GM18858 (cell line): ENCODE measurements around the gene PRKN.

ENCODE experiments used
- ATAC-seq: cut with Tn5 transposase; IDR thresholded peaks from one replicate; pipeline ENCODE4 v1.9.1; 2021; ENCODE audit not compliant: unreplicated experiment

Gene PRKN

DNA sequence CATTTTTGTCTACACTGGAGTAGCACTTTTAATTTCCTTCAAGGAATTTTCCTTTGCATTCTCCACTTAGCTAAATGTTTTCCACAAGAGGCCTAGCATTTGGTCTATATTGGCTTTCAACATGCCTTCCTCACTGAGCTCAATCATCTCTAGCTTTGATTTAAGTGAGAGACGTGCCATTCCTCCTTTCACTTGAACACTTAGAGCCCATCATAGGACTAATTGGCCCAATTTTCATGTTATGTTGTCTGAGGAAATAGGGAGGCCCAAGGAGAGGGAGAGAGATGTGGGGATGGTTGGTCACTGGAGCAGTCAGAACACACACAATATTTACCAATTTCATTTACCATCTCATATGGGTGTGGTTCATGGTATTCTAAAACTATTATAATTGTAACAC, 645.0 kb downstream of the PRKN start:
- no peak for ATAC-seq

DNA sequence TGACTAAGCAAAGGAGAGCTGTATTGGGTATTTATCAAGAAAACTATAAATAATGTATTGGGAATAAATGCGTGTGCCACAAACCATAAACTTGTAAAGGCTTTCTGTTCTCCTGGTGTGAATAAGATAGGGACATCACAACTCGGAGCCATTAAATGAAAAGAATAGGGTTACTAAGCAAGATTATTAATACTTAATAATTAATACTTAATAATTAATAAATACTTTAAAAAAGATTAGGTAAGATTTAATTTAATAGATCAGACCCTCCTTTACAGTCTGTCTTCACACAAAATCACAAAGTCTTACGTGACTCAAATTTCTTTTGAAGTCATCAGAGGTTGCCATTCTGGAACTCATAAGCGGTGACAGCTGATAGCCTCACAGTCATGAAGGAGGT, 648.9 kb downstream of the PRKN start:
- no peak for ATAC-seq

DNA sequence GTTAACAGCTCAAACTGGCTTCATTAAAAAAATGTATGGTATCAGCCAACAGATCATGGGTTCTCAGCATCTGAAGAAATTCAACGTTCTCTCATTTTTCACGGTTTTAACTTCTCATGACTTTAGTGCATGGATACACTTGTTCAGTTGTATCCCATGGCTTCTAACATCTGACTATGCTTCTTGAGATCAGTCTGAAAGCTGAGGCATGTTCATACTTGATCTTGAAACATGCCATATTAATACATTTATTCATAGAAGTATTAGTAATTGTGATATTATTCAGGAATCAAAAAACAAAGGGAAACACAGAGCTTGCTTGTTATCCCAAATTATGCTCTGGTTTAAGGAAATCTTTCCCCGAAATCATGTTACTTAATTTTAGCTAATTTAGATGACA, 649.4 kb downstream of the PRKN start:
- no peak for ATAC-seq

DNA sequence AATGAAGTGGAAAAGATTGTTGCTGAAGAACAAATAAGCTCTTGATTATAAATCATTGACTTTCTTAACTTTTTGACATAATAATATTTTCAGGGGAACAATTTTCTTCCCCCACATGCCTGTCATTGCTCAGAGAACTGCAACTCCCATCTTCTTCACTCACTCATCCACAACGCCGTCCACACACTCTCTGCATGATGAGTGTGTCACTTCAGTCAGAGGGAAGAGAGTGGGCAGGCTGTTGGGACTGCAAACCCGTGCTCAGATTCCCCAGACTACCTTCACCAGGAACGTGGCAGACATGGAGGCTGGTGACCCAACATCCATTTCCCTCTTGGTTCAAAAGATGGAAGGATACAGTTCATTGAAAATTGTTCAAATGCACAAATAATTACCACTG, 650.8 kb downstream of the PRKN start:
- ATAC-seq = no peak

DNA sequence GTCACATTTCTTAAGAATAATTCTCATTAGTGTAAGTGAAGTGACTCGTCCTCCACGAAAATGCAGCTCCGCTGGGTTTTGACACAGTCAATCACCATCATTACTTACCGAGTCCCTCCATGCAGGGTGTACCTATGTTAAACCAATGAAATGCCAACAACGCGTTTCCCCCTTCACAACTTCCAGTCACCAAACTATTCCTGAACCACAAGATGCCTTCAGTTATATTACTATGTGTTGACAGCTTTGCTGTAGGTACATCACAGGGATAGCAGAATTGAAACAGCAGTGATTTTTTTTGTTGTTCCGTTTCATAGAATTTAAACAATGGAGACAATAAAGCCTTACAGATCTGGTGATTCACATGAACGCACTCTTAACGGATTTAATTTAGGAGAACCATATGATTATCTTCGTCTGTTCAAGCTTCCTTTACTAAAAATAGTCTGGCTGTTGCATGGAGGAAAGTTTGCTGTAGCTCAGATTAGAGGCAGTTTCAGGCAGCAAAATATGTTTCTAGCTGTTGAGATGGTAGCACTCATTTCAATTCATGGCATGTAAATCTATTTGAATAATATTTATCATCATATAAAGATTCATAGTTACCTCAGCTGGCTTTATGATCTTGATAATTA, 652.8 kb downstream of the PRKN start:
- no peak for ATAC-seq

DNA sequence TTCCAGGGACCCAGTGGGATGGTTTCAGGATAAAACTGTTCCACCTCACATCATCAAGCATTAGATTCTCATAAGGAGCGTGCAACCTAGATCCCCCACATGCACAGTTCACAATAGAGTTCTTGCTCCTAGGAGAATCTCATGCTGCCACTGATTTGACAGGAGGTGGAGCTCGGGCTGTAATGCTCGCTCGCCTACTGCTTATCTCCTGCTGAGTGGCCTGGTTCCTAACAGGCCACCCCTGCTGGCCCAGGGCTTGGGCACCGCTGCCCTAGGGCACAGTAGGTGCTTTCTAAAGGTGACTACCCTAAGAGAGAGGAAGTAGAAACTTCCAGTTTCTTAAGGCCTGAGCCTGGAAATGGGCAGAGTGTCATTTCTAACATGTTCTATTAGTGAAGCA, 656.9 kb downstream of the PRKN start:
- no peak for ATAC-seq

DNA sequence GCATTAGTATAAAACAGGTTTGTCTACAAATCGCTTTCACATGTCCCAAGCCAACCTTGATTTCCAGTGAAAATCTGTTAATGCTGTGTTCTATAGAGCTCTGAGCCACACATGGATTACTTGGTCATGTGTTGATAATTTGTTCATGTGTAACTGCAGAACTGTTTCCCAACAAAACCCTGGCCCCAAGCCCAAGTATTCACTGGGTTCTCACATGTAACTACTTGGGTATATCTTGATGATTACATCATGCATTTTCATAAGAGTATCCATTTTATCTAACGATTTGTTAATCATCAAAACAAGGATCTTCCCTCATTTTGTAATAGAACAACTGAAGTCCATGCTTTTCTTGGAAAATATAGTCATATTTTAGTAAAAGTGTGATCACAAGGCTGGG, 657.6 kb downstream of the PRKN start:
- no peak for ATAC-seq

DNA sequence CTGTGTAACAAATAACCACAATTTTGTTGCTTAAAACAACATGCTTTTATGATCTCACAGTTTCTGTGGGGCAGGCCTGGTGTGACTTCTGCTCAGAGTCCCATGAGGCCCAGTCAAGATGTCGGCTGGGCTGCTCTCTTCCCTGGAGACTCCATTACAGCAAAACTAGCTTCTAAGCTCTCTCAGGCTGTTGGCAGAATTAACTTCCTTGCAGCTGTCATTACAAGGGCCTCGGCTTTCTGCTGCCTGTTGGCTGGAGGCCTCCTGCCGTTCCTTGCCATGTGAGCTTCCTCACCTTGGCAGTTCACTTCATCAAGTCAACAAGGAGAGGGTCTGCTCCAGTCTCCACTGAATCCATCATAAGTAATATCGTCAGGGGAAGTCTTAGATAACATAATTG, 659.2 kb downstream of the PRKN start:
- no peak for ATAC-seq

DNA sequence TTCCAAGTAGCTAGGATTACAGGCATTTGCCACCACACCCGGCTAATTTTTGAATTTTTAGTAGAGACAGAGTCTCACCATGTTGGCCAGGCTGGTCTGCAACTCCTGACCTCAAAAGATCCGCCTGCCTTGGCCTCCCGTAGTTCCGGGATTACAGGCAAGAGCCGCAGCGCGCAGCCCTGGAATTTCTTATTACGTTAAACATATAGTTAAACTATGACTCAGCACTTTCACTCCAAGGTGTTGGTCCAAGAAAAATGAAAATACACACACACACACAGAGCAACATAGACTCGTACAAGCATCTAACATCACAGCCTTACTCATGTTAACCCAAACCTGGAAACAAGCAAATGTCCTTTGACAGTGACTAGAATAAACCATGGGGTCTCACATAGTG, 663.9 kb downstream of the PRKN start:
- ATAC-seq = no peak

DNA sequence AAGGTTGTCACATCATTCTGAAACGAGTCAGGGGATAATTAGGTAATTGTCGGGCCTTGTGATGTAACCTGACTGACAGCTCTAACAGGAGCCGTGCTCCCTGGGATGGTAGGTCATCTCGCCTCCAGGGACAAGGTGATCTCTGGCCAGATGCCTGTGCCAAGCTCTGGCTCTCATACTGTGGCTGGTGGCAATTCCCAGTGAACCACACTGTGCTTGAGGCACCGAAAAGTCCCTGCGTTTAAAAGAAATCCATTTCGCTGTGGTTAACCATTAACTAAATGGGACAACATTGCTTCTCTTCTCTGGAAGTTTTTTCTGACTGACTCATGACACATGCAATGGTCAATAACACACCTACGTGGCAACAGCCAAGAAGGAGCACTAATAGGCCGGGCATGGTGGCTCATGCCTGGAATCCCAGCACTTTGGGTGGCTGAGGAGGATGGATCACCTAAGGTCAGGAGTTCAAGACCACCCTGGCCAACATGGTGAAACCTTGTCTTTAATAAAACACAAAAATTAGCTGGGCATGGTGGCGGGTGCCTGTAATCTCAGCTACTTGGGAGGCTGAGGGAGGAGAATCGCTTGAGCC, 669.2 kb downstream of the PRKN start:
- ATAC-seq = no peak

DNA sequence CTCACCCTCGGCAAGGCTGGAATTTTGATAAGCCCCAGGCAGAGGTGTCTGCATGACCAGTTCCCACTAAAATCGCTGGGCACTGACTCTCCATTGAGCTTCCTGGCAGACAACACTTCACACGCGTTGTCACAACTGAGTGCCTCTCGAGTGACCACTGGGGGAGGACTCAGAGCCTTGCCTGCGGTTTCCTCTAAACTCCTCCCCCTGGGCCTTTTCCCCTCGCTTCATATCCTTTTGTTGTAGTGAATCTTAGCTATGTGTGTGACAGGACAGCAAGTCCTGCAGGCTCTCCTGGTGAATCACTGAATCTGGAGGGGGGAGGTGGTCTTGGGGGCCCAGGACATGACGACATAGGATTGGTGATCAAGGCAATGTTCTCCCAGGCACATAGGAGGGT, 670.8 kb downstream of the PRKN start:
- no peak for ATAC-seq

DNA sequence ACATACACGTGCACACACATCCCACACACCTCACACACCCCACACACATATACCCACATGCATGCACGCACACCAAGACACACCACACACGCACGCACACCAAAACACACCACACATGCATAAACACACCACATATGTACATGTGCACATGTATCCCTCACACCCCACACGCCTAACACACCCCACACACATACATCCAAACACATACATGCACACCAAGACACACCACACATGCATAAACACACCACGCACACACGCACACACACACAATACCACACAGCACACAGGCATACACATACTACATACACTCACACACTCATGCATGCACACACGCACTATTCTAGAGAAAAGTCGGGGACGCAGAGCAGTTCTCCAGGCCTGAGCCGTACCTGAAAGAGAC, 671.5 kb downstream of the PRKN start:
- ATAC-seq = no peak

DNA sequence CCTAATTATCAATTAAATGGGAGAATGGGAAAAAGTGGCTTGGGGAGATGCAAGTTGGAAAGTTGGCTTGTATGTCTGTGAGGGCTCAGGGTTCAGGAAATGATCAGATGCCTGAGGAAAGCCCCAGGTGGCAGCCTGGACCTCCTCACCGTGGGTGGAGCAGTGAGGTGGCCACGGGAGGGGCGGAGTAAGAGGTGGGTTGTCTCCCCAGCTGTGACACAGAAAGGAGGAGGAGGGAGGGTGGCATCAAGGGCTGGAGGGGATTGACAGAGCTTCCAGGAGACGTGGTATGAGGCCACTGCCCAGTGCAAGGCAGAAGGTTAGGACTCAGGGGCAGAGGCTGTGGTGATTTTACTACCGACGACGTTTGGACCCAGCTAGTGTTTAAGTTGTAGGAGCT, 672.2 kb downstream of the PRKN start:
- ATAC-seq = no peak

DNA sequence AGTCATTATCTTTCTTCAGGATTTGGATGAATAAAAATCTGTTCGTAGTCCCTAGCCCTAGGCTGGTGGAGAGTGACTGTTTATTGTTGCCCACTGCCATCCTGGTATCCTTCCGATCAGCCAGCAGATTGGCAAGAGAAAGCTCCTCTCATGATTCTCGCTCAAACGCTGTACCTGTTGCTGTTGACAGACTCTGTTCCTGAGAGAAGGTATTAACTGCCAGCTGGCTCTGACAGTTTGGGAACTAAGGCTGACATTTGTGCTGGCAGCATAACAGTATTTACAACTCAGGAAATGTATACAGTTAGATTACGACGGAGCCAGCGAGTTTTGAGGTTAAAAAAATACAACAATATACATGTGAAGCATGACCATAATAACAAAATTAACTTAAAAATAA, 674.5 kb downstream of the PRKN start:
- no peak for ATAC-seq

DNA sequence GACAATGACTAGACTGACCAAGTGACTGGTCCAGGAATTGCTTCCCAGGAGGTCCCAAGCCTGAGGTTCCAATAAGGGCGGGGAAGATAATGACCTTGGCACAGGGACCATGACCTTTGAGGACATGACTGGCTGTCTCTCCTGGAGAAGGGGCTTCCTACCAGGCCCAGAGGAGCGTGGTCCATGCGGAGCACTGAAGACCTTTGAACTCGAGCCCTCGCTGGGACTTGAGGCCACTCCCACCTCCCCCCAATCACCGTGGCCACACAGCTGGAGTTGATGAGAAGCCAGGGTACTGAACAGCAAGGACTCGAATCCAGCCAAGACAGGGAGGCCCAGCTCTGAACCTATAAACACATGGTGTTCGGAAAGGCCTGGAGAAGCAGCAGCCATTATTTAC, 677.0 kb downstream of the PRKN start:
- ATAC-seq = no peak

DNA sequence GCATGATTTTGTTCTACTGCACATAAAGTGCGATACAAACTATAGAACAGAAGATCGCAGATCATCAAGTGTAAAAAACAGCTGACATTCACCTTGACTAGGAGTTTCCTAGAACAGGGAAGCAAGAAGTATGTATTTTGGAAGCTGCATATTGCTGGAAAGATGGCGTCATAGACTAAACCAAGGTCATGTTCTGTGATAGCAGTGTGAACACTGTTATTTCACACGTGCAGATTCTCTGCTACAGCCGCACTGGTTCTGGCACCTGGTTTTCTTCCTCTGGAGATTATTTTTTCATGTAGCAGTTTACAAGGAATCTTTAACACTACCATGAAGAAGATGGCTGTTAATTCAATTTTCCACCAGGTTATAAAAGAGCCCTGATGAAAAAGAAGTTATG, 681.2 kb downstream of the PRKN start:
- ATAC-seq = no peak

DNA sequence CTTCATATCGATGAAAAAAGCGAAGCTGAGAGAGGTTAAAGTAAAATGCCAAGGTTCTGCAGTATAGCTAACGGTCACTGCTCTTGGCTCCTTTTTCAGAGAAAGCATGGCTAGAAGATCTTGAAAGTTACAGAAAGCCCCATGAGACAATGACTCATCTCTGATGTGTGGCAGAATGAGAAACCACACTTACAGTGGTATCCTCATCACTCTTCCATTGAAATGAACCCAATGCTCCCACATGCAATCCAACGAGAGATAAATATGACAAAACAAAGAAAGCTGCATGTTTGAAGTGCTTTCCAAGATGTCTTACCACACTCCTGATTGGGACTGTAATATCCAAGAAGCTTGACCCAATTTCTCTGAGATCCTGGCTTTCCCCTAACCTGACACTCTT, 694.9 kb downstream of the PRKN start:
- no peak for ATAC-seq

DNA sequence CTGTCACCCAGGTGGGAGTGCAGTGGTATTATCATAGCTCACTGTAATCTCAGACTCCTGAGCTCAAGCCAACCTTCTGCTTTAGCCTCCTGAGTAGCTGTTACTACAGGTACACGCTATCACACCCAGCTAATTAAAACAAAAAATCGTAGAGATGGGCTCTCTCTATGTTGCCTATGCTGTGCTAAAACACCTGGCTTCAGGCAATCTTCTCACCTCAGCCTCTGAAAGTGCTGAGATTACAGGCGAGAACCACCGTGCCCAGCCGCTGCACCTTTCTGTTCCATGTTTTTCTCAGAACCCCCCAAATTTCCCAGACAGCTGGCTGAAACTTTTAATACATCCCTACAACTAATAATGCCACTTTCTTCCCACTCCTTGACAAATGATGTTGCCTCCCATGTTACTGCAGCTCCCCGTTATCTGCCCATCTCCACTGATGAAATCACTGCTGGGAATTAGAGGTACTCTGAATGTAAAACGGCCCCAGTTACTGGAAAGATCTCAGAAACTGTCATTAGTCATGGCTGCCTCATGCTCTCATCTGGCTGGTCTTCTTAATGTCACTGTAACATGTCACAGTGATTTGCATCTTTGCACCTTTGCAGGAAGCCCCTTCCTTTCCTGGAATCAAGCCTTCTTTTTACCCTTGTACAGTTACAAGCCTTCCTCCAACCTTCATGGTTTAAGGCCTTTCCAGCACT, 697.5 kb downstream of the PRKN start:
- no peak for ATAC-seq

DNA sequence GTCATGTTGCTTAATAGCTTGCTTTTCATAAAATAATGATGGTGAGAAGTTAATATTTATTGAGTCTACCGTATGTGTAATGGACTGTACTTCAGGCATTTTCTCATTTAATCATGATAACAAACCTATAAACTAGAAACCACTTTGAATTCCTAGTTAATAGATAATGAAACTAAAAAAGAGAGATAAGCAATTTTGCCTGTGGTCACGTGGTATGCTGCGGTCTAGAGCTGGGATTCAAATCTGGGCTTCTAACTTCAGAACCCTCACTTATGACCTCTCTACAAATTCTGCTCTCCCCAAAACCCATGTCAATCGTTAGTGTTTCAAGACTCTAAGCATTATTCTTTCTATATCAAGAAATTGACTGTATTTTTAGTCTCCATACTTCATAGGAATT, 700.7 kb downstream of the PRKN start:
- no peak for ATAC-seq

DNA sequence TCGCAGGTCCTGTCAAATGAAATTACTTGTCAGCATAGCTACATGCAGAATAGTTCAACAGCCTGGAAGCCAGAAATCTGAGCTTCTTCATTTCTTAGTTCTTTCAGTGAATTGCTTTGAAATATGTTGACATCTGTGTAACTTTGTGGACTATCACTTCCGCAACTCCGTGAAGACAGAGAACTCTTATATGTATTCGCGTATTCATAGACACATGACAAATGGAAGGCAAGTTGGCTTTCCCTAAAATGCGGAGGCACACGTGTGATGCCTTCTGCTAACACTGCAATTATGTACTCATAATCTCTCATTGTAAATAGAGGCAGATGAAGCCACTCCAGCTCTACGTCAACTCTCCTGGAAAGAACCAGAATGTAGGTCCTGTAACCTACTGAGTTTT, 701.5 kb downstream of the PRKN start:
- ATAC-seq = no peak

DNA sequence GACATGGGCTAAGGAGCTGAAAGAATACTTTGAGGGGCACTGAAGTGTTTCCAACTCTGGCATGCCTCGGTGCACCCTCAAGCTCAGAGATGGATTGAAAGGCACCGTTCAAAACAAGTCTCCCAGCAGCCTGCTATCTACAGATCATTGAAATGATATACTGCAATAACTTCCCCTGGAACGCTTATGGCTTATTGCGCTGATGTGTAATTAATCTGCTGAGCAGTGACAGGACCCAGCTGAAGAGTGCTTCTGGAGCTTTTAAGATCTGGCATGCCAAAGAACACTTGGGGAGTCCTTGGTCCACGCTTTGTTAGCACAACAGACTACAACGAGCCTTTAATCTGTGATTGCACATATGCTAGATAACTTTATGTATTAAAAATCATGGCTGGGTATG, 708.2 kb downstream of the PRKN start:
- ATAC-seq = no peak

DNA sequence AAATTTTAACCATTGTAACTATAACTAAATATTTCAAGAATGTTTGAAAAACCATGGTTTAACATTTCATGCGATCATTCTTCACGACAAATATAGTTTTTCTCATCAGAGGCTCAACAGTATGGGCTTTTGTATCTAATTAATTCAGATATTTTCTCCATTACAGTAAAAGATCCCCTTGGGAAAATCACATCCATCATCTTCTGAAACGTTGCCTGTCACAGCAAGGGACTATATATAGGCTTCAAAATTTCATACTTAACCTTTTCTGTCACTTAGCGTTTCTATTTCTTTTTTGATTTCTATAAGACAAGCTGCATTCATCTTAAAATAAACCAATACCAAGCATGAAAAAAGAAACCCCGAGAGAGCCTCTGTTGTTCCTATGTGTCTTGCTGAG, 710.0 kb downstream of the PRKN start:
- ATAC-seq = no peak
